ENCODE measurements around the gene GJA1.
A peak's percentile ranks its signal among the peaks of the same experiment; 100 is the strongest.
"Not testable (repeated sequence)": the region's sequence is repeated elsewhere in the genome, so short reads cannot be mapped to it uniquely, and the experiment has no call there.

The GJA1 gene

GRCh38 chr6:121438869-121439268 is 3.4 kb downstream of the GJA1 start:
- no peak for TF ChIP-seq CTCF (conservative IDR thresholded peaks at IDR 0.05; ENCODE audit: low read depth, low read length)
- H3K4me3 ChIP-seq (ENCODE audit: low read depth, low read length): peak overlapping the region; percentile 80
- no peak for DNase-seq (ENCODE audit: low read depth)

DNA sequence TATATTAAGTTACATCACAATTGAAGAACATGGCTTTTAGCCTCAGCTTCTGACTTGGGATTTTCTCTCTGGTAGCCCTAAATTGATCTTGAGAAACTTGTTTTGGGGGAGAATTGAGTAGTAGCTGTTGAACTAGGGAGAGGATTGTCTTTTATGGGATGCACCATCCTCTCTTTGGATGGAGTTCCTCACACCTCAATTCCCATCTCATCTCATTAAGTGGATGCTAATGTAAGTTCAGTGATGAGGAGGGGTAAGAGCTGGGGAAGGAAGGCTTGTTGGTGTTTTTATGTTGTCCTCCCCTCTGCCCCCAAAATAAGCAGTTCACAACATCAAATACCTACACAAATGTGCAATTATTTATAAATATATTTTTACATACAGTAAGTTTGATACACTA is 4.0 kb downstream of the GJA1 start:
- H3K4me3 ChIP-seq (ENCODE audit: low read depth, low read length): peak overlapping the region; percentile 80
- DNase-seq (ENCODE audit: low read depth): no peak
- no peak for TF ChIP-seq CTCF (conservative IDR thresholded peaks at IDR 0.05; ENCODE audit: low read depth, low read length)

GRCh38 chr6:121439926-121440325 is 4.5 kb downstream of the GJA1 start:
- H3K4me3 ChIP-seq (ENCODE audit: low read depth, low read length): peak overlapping the region; percentile 80
- no peak for TF ChIP-seq CTCF (conservative IDR thresholded peaks at IDR 0.05; ENCODE audit: low read depth, low read length)
- DNase-seq (ENCODE audit: low read depth): no peak

- no peak overlapping the region for H3K4me3 ChIP-seq (ENCODE audit: low read depth, low read length)
These were observed 6.0 kb downstream of the GJA1 start for GRCh38 chr6:121441477-121441876.

DNA sequence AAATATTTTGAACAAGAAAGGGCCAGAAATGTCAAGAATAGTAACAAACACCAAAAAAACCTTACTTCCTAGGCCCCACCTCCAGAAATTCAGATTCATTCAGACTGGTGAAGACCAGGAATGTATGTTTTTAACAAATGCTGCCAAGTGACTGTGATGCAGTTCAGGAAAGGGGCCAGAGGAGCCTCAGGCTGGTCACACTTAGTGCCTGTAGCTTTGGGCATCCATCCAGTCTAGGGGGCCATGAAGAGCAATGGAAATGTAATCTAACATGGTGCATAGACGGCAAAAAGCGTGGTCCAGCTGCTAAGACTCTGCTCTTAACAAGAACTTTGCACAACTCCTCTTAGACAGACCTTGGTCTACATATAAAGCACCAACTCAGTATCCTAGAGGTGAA is 7.1 kb downstream of the GJA1 start:
- no peak for DNase-seq (ENCODE audit: low read depth)
- no peak overlapping the region for H3K4me3 ChIP-seq (ENCODE audit: low read depth, low read length)
- no peak for TF ChIP-seq CTCF (conservative IDR thresholded peaks at IDR 0.05; ENCODE audit: low read depth, low read length)

More at GRCh38 chr6:121441477-121441876, 6.0 kb downstream of the GJA1 start:
- no peak for DNase-seq (ENCODE audit: low read depth)
- no peak for TF ChIP-seq CTCF (conservative IDR thresholded peaks at IDR 0.05; ENCODE audit: low read depth, low read length)

DNA sequence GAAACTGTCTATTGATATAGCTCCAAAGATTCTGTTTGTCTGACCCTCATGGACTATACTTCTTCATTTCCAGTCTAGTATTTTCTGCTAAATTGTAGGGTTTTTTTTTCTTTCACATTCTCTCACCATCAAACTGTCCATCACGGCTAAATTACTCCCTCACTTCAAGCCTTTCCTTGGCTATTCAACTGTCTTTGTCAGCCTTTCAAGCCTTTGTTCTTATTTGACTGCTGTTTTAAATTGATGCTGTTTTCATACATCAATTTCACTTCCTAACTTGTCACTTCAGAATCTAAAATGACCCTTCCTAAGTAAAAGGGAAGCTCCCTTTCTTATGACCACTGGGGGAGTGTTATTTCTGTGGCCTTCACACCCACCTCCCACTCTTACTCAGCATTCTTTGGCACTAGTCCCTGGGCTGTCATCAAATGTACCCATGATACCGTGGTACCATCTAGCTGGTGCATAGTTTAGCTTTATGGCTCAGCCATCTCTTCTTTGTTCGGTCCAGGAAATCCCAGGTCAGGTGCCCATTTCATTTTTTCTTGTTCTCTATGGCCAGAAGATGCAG is 8.6 kb downstream of the GJA1 start:
- TF ChIP-seq CTCF (conservative IDR thresholded peaks at IDR 0.05; ENCODE audit: low read depth, low read length): peak; percentile 12
- no peak for DNase-seq (ENCODE audit: low read depth)
- no peak overlapping the region for H3K4me3 ChIP-seq (ENCODE audit: low read depth, low read length)

DNA sequence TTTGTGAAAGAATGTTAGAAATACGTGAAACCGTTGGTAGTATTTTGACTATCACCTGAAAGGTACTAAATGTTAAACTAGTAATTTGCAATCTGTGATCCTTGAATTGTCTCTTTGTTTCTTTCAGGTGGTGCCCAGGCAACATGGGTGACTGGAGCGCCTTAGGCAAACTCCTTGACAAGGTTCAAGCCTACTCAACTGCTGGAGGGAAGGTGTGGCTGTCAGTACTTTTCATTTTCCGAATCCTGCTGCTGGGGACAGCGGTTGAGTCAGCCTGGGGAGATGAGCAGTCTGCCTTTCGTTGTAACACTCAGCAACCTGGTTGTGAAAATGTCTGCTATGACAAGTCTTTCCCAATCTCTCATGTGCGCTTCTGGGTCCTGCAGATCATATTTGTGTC is 11.3 kb downstream of the GJA1 start:
- H3K4me3 ChIP-seq (ENCODE audit: low read depth, low read length); DNase-seq (ENCODE audit: low read depth): not testable (repeated sequence)

DNA sequence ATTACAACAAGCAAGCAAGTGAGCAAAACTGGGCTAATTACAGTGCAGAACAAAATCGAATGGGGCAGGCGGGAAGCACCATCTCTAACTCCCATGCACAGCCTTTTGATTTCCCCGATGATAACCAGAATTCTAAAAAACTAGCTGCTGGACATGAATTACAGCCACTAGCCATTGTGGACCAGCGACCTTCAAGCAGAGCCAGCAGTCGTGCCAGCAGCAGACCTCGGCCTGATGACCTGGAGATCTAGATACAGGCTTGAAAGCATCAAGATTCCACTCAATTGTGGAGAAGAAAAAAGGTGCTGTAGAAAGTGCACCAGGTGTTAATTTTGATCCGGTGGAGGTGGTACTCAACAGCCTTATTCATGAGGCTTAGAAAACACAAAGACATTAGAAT is 12.3 kb downstream of the GJA1 start:
- DNase-seq (ENCODE audit: low read depth): not testable (repeated sequence)

GRCh38 chr6:121448528-121448927 is 13.1 kb downstream of the GJA1 start:
- H3K4me3 ChIP-seq (ENCODE audit: low read depth, low read length); DNase-seq (ENCODE audit: low read depth): not testable (repeated sequence)

More for the DNA sequence above, 12.3 kb downstream of the GJA1 start:
- not testable (repeated sequence) for H3K4me3 ChIP-seq (ENCODE audit: low read depth, low read length)
